ENCODE data around the gene SMPD3. TPM values are rescaled to one million over a fixed set of nuclear protein-coding genes. Genes with fewer than 3 reads are reported as not detected.

The SMPD3 gene
- total RNA-seq, 1 experiment from 2014 or later = 0.70 TPM

DNA sequence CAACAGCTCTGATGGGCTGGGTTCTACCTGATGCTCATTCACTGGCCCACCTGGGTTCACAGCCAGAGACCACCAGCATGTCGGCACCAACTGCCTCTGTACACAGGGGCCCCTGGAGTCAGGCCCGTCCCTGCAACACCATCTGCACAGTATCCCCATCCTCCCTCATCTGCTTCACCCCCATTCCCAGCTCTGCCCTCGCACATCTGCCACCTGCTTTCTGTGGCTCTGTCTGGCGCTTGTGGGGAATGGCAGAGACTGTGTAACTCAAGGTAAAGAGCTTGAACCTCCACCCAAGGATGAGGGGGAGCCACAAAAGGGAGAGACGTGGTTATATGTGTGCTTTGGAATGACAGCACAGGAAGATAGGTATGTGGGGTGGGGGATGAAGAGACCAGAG is 27.2 kb downstream of the SMPD3 start:
- TF ChIP-seq, protein P1, sequence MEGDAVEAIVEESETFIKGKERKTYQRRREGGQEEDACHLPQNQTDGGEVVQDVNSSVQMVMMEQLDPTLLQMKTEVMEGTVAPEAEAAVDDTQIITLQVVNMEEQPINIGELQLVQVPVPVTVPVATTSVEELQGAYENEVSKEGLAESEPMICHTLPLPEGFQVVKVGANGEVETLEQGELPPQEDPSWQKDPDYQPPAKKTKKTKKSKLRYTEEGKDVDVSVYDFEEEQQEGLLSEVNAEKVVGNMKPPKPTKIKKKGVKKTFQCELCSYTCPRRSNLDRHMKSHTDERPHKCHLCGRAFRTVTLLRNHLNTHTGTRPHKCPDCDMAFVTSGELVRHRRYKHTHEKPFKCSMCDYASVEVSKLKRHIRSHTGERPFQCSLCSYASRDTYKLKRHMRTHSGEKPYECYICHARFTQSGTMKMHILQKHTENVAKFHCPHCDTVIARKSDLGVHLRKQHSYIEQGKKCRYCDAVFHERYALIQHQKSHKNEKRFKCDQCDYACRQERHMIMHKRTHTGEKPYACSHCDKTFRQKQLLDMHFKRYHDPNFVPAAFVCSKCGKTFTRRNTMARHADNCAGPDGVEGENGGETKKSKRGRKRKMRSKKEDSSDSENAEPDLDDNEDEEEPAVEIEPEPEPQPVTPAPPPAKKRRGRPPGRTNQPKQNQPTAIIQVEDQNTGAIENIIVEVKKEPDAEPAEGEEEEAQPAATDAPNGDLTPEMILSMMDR (conservative IDR thresholded peaks at IDR 0.05) = no peak
- H3K9ac ChIP-seq (ENCODE audit: extremely low read depth, insufficient read length, low read length) = no peak overlapping the region
- H3K9me3 ChIP-seq (ENCODE audit: control insufficient read depth, low read depth, low read length) = no peaks in the 10 kb centered on the region
- no peak overlapping the region for H2BK15ac ChIP-seq (ENCODE audit: low read depth, low read length)
- no peak overlapping the region for H2AK5ac ChIP-seq (ENCODE audit: insufficient read length, low read length)
- H3K4me1 ChIP-seq (ENCODE audit: insufficient read depth, low read length) = no peaks in the 10 kb centered on the region
- no peaks in the 10 kb centered on the region for H3K36me3 Mint-ChIP-seq (ENCODE audit: insufficient read depth in 1 of 3, low read depth in 3 of 3)
- no peaks in the 10 kb centered on the region for H3K79me2 ChIP-seq (ENCODE audit: insufficient read depth, low read length)
- H3K56ac ChIP-seq (ENCODE audit: insufficient read length, low read depth, low read length) = no peak overlapping the region
- no peak overlapping the region for H3K4me3 Mint-ChIP-seq
- H3K4ac ChIP-seq (ENCODE audit: low read depth, low read length) = no peak overlapping the region
- no peak overlapping the region for H2BK12ac ChIP-seq (ENCODE audit: insufficient read length, low read depth, low read length)
- no peak overlapping the region for H4K8ac ChIP-seq (replicated peaks; ENCODE audit: insufficient read length, low read depth, low read length)
- H3K27me3 Mint-ChIP-seq (ENCODE audit: low read depth) = peaks cover 6% of the 10 kb centered on the region; the same call in 1 of the 2 replicates
- H3K4me1 Mint-ChIP-seq = peaks cover 9 to 11% of the 10 kb centered on the region in 2 experiments
- no peak overlapping the region for H3K18ac ChIP-seq (ENCODE audit: insufficient read length, low read depth, low read length)
- H3K27me3 ChIP-seq (ENCODE audit: insufficient read depth, low read length) = no peaks in the 10 kb centered on the region
- H3K79me1 ChIP-seq (ENCODE audit: insufficient read depth, low read depth, low read length, poor library complexity, severe bottlenecking) = no peaks in the 10 kb centered on the region
- whole genome bisulfite sequencing (ENCODE audit: extremely low coverage, insufficient read length, low lambda C conversion rate) = no CpG with 5 or more reads among the region's 5 CpGs
- no peak overlapping the region for H3K27ac ChIP-seq (ENCODE audit: insufficient read length, low read depth, low read length)
- no peak overlapping the region for H3K27ac Mint-ChIP-seq
- H2AFZ ChIP-seq (ENCODE audit: low read length) = no peak overlapping the region
- no peak overlapping the region for H3T11ph ChIP-seq (ENCODE audit: low read length)
- no peak overlapping the region for H2BK120ac ChIP-seq (ENCODE audit: low read depth, low read length, poor library complexity, severe bottlenecking)
- H4K20me1 ChIP-seq (ENCODE audit: control insufficient read depth, insufficient read depth, insufficient read length) = no peaks in the 10 kb centered on the region
- H4K5ac ChIP-seq (ENCODE audit: insufficient read length, low read depth, low read length) = no peak overlapping the region
- H3K4me2 ChIP-seq (ENCODE audit: insufficient read depth, insufficient read length, low read length) = no peak overlapping the region
- H2BK20ac ChIP-seq (ENCODE audit: low read depth, low read length, poor library complexity, severe bottlenecking) = no peak overlapping the region
- H3K14ac ChIP-seq (ENCODE audit: insufficient read depth, low read length) = no peak overlapping the region
- no peak for DNase-seq
- no peak overlapping the region for H2BK5ac ChIP-seq (ENCODE audit: insufficient read length, low read length)
- no peak overlapping the region for H4K91ac ChIP-seq (ENCODE audit: insufficient read length, low read depth, low read length)
- no peaks in the 10 kb centered on the region for H3K9me3 Mint-ChIP-seq
- H3K23me2 ChIP-seq (ENCODE audit: insufficient read length, low read depth, low read length, poor library complexity, severe bottlenecking) = no peaks in the 10 kb centered on the region
- no peak overlapping the region for H3K23ac ChIP-seq (ENCODE audit: insufficient read length, low read depth, low read length)
